ENCODE measurements around the gene NAPB.
"Not testable (repeated sequence)": the region's sequence is repeated elsewhere in the genome, so short reads cannot be mapped to it uniquely, and the experiment has no call there.

Gene NAPB

GRCh38 chr20:23420943-23421931 lies at the start of gene NAPB:
Gene NAPB, minus strand, starts transcription at chr20:23421488. Its CDS starts 86 bp downstream, at chr20:23421402.
- peak; percentile 88 to 91 (median 91) for DNase-seq (ENCODE audit: low read depth in 3 of 3)

DNA sequence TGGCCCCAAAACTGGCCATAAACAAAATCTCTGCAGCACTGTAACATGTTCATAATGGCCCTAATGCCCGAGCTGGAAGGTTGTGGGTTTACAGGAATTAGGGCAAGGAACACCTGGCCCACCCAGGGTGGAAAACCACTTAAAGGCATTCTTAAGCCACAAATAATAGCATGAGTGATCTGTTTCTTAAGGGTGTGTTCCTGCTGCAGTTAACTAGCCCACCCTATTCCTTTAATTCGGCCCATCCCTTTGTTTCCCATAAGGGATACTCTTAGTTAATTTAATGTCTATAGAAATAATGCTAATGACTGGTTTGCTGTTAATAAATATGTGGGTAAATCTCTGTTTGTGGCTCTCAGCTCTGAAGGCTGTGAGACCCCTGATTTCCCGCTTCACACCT lies 45.7 kb upstream of the NAPB start:
- DNase-seq (ENCODE audit: low read depth in 3 of 3), result not testable (repeated sequence)

GRCh38 chr20:23461180-23461579 lies 39.9 kb upstream of the NAPB start:
- DNase-seq (ENCODE audit: low read depth in 3 of 3), result no peak

DNA sequence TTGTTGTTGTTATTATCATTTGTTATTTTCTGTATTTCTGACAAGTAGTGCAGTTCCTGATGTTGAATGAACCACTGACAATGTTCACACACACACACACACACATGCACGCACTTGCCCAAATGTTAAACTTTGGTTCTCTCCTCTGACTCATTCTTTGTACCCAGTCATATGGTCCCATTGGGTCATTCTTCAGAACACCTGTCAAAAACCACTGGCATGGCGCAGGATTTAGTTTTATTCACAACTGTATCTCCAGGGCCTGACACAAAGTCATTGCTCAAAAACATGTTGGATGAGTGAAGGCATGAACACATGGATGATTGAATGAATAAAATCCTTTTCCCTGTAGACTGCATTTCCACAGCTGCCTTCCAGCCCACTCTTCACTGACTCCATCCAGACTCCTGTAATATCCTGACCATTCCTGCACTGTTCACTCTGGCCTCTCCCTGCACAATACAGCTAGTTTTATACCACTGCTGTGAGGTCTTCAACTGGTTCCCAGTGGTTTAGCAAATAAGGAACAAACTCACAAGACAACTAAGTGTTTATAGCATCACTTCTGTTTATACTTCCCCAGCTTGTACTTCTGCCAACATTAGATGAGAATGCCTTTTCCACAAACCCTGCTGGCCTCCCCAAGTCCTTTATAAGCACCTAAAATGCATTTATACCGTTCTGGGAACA lies 38.3 kb upstream of the NAPB start:
- DNase-seq (ENCODE audit: low read depth in 3 of 3), result no peak

DNA sequence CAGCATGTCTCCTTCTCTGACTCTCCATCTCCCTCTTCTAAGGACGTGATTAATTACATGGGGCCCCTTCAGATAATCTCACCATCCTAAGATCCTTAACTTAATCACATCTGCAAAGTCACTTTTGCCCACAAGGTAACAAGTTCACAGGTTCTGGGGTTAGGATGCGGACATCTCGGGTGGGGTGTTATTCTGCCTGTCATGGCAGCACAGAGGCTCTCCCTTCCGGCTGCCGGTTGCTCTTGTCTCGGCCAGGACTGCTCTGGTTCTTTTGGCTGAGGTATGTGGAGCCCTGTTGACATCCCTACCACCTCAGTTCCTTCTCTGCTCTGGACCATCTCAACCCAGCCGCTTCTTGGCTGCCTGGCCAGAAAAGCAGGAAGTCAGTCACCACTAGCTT lies 35.6 kb upstream of the NAPB start:
- DNase-seq (ENCODE audit: low read depth in 3 of 3), result no peak

GRCh38 chr20:23456409-23456808 lies 35.1 kb upstream of the NAPB start:
- no peak for DNase-seq (ENCODE audit: low read depth in 3 of 3)

GRCh38 chr20:23455639-23456038 lies 34.4 kb upstream of the NAPB start:
- no peak for DNase-seq (ENCODE audit: low read depth in 3 of 3)

GRCh38 chr20:23454816-23455215 lies 33.5 kb upstream of the NAPB start:
- no peak for DNase-seq (ENCODE audit: low read depth in 3 of 3)

- no peak for DNase-seq (ENCODE audit: low read depth in 3 of 3)
These were observed 32.6 kb upstream of the NAPB start for GRCh38 chr20:23453549-23454543.

- no peak for DNase-seq (ENCODE audit: low read depth in 3 of 3)
These were observed 31.5 kb upstream of the NAPB start, which contains the start of gene CST11 for GRCh38 chr20:23452776-23453175. Gene CST11, minus strand, starts transcription at chr20:23452876. Its CDS starts 65 bp downstream, at chr20:23452811.

GRCh38 chr20:23451956-23452487 lies 30.7 kb upstream of the NAPB start:
- no peak for DNase-seq (ENCODE audit: low read depth in 3 of 3)

DNA sequence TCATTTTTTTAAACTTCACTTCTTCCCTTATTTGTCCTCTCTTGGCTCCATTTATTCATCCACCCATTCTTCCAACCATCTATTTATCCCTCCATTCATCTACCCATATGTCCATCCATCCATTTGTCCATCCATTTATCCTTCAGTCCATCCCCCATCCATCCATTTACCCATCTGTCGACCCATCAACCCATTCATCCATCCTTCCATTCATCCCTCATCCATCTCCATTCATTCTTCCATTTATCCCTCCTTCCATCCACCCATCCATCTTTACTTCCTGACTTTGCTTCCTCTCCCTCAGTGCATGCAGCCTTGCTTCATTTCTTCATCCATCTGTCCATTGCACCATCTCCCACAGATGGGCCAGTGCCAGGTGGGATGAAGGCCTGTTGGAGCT lies 29.6 kb upstream of the NAPB start:
- no peak for DNase-seq (ENCODE audit: low read depth in 3 of 3)

- DNase-seq (ENCODE audit: low read depth in 3 of 3), result no peak
These were observed 28.1 kb upstream of the NAPB start for GRCh38 chr20:23449421-23449820.

DNA sequence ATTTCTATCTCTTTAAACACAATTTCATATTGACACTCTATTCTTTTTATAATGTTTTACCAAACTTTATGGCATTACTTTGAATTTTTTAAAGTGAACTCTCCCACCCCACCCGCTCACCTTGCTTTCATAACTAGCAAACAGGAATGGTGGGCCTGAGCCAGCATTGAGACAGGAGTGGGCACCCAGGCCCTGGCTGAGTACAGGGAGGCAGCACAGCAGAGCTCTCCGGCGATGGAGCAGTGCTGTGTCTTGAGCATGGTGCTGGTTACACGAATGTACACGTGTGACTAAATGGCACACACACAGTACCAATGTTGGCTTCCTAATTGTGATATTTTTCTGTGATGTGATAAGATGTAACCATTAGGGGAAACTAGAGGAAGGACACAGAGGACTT lies 26.9 kb upstream of the NAPB start:
- no peak for DNase-seq (ENCODE audit: low read depth in 3 of 3)

DNA sequence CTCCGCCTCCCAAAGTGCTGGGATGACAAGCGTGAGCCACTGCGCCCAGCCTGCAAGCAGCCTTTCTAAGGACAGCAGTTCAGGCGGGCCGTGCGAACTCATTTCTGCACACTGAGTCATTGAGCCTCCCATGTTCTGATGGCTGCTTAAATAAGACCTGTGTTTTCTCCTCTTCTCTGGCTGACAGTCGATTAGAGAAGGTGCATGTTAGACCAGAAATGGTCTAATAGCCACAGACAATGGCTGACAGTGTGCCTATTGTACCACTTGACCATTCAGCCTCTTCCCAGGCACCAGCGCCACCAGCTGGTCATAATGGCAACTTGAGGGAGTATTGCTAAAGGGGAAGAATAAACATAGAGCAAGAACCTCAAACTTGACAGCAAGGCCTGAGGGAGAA lies 25.2 kb upstream of the NAPB start:
- peak in 1 of 3 experiments; percentile 22 for DNase-seq (ENCODE audit: low read depth in 3 of 3)

- DNase-seq (ENCODE audit: low read depth in 3 of 3), result no peak
These were observed 24.4 kb upstream of the NAPB start for GRCh38 chr20:23445596-23446217.

- DNase-seq (ENCODE audit: low read depth in 3 of 3), result no peak
These were observed 23.6 kb upstream of the NAPB start for GRCh38 chr20:23444859-23445258.

DNA sequence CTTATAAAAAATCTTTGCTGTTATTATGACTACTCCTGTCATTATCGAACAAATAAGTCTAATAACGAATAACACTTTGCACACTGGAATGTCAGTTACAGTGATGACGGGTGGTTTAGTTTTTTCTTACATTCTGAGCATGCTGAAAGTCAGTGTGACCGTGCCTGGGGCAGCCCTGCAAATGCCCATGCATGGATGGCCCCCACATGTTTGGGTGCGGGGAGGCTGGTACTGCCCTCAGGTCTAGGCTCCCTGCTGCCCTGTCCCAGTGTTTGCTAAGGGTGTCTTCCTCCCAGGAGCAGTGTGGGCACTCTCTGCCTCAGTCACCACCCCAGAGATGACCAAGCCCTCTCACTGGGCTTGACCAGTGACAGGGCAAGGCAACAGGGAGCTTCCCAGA lies 21.1 kb upstream of the NAPB start:
- no peak for DNase-seq (ENCODE audit: low read depth in 3 of 3)

DNA sequence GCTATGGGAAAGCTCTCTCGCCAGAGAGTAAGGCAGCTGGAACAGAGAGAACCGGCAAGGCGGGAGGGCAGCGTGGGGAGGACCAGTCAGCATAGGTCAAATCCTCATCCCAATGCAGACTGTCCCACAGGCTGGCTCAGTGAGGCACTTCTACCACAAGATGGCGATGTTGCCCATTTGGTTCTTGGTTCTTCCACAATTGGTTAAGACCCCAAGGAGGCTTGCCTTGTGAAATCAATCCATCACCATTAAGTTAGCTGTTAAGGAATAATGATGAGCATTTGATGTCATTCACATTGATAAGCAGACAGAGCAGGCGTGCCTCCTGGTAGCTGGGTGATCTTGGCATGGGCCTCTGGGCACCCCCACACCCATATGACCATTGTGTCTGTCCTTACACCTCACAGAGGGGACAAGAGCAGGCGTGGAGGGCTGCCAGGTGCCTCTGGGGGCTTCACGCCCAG lies 20.6 kb upstream of the NAPB start:
- peak; percentile 39 to 46 (median 46) for DNase-seq (ENCODE audit: low read depth in 3 of 3)

- no peak for DNase-seq (ENCODE audit: low read depth in 3 of 3)
These were observed 18.7 kb upstream of the NAPB start for GRCh38 chr20:23440004-23440403.

DNA sequence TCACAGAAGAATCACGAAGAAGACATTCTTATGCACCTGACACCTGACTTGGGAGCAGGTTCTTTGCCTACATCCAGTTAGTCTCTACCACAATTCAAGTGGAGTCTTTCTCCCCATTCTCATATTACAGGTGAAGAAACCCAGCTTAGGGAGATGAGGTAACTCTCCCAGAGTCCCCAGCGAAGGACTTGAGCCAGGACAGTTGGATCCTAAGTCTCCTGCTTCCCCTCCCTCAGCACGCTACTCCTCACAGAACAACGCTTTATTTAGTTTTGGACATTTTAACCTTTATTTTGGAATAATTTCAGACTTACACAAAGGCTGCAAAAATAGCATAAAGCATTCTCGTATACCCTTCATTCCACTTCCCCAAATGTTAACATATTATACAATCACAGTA lies 17.4 kb upstream of the NAPB start:
- DNase-seq (ENCODE audit: low read depth in 3 of 3), result no peak

All from stimulated activated CD4-positive, alpha-beta T cell treated with anti-CD3 and anti-CD28 coated beads, TNF-alpha, amount 100 ng/mL, for 24 hours (primary cell).